IMR-90 (cell line): ENCODE results near the gene ETV6. TPM values are rescaled to one million over a fixed set of nuclear protein-coding genes. Genes with fewer than 3 reads are reported as not detected.

ENCODE experiments used
- ATAC-seq: fragments of 200-7000 bp; cut with Tn5 transposase; 2 replicates; pipeline ENCODE4 v1.9.1; 2020; ENCODE audit warnings: low read depth, mild to moderate bottlenecking, moderate library complexity
- BruUV-seq: library from RNA; stranded (reverse); fragments of 400-500 nt; replicated peaks from 2 replicates; lab custom pipeline; 2021; lab: Mats Ljungman, UMichigan
- CTCF ChIA-PET: fragments of 300-600 bp; formaldehyde crosslinking; extraction: SDS; loops from one replicate; lab custom pipeline; 2021; ENCODE audit warnings: antibody characterized with exemption; lab: Yijun Ruan, JAX
- POLR2A ChIA-PET: fragments of 300-600 bp; sonication (Branson Sonifier 250); formaldehyde crosslinking; loops from one replicate; lab custom pipeline; 2022; ENCODE audit warnings: antibody characterized with exemption; ENCODE audit not compliant: unreplicated experiment; lab: Charles Lee
- DNase-seq: peaks from one replicate; pipeline ENCODE4 v3.0.0; 2013
- H2AFZ ChIP-seq: replicated peaks from 2 replicates; pipeline ENCODE3; 2013; ENCODE audit warnings: low read length, mild to moderate bottlenecking; ENCODE audit not compliant: poor library complexity
- H2AK5ac ChIP-seq: 2 replicates; pipeline ENCODE4 v1.6.1; 2013; ENCODE audit warnings: low read depth, low read length, inconsistent platforms
- H2AK9ac ChIP-seq: replicated peaks from 2 replicates; pipeline ENCODE3; 2013; ENCODE audit warnings: mild to moderate bottlenecking, low read depth, low read length, moderate library complexity; ENCODE audit not compliant: poor library complexity
- H2BK120ac ChIP-seq: 2 replicates; pipeline ENCODE4 v1.6.1; 2013; ENCODE audit warnings: low read depth, low read length, inconsistent platforms
- H2BK15ac ChIP-seq: 3 replicates; pipeline ENCODE4 v1.6.1; 2013; ENCODE audit warnings: low read depth, low read length, inconsistent platforms
- H2BK20ac ChIP-seq: 2 replicates; pipeline ENCODE4 v1.6.1; 2013; ENCODE audit warnings: low read depth, mild to moderate bottlenecking, inconsistent platforms, low read length, moderate library complexity
- H2BK5ac ChIP-seq: 2 replicates; pipeline ENCODE4 v1.6.1; 2013; ENCODE audit warnings: mild to moderate bottlenecking, low read depth, low read length, inconsistent platforms; ENCODE audit not compliant: poor library complexity, severe bottlenecking
- H3K14ac ChIP-seq: replicated peaks from 2 replicates; pipeline ENCODE4 v1.6.1; 2013; ENCODE audit warnings: low read depth, low read length, inconsistent platforms
- H3K18ac ChIP-seq: 2 replicates; pipeline ENCODE4 v1.6.1; 2013; ENCODE audit warnings: low read depth, low read length, control low read depth
- H3K23ac ChIP-seq: 2 replicates; pipeline ENCODE4 v1.6.1; 2013; ENCODE audit warnings: low read depth, low read length, inconsistent platforms
- H3K27ac ChIP-seq: 2 replicates; pipeline ENCODE4 v1.5.1; 2013; ENCODE audit warnings: mild to moderate bottlenecking, control low read depth, low read length; ENCODE audit not compliant: insufficient read depth
- H3K27me3 ChIP-seq: 2 replicates; pipeline ENCODE4 v1.6.1; 2013; ENCODE audit warnings: low read length; ENCODE audit not compliant: control insufficient read depth, insufficient read depth
- H3K36me3 ChIP-seq: 2 replicates; pipeline ENCODE4 v1.6.1; 2013; ENCODE audit warnings: low read length, mixed read lengths; ENCODE audit not compliant: control insufficient read depth, insufficient read depth
- H3K4ac ChIP-seq: 2 replicates; pipeline ENCODE4 v1.6.1; 2013; ENCODE audit warnings: low read depth, low read length, inconsistent platforms
- H3K4me1 ChIP-seq: 2 replicates; pipeline ENCODE4 v1.6.1; 2013; ENCODE audit warnings: low read length, mixed read lengths; ENCODE audit not compliant: control insufficient read depth, insufficient read depth
- H3K4me2 ChIP-seq: 2 replicates; pipeline ENCODE4 v1.6.1; 2013; ENCODE audit warnings: low read depth, mild to moderate bottlenecking, control low read depth, low read length, moderate library complexity
- H3K4me3 ChIP-seq: 2 replicates; pipeline ENCODE4 v1.5.1; 2013; ENCODE audit warnings: low read depth, mild to moderate bottlenecking, control low read depth, low read length, moderate library complexity; ENCODE audit not compliant: insufficient read depth
- H3K56ac ChIP-seq: 2 replicates; pipeline ENCODE4 v1.6.1; 2013; ENCODE audit warnings: low read length, inconsistent platforms; ENCODE audit not compliant: insufficient read depth; ENCODE audit errors: extremely low read depth
- H3K79me1 ChIP-seq, 2 experiments: 2 replicates each; pipeline ENCODE4 v1.6.1; 2013; ENCODE audit warnings: low read length in 2 of 2, inconsistent platforms in 1 of 2, low read depth in 1 of 2
- H3K9ac ChIP-seq: 2 replicates; pipeline ENCODE4 v1.6.1; 2013; ENCODE audit warnings: low read depth, low read length, control low read depth
- H3K9me1 ChIP-seq: 2 replicates; pipeline ENCODE4 v1.6.1; 2013; ENCODE audit warnings: low read length, inconsistent platforms; ENCODE audit not compliant: insufficient read depth
- H3K9me3 ChIP-seq: 2 replicates; pipeline ENCODE4 v1.6.1; 2013; ENCODE audit warnings: low read length; ENCODE audit not compliant: control insufficient read depth, insufficient read depth
- H4K20me1 ChIP-seq: 2 replicates; pipeline ENCODE4 v1.6.1; 2013; ENCODE audit warnings: low read length, inconsistent platforms; ENCODE audit not compliant: insufficient read depth
- H4K5ac ChIP-seq: 2 replicates; pipeline ENCODE4 v1.6.1; 2013; ENCODE audit warnings: mild to moderate bottlenecking, low read depth, low read length, control low read depth
- H4K8ac ChIP-seq, 2 experiments: 2 replicates each; pipeline ENCODE4 v1.6.1; 2013; ENCODE audit warnings: low read depth in 2 of 2, low read length in 2 of 2, control low read depth in 1 of 2, inconsistent platforms in 1 of 2
- H4K91ac ChIP-seq: 2 replicates; pipeline ENCODE4 v1.6.1; 2013; ENCODE audit warnings: low read depth, low read length, inconsistent platforms; ENCODE audit not compliant: insufficient read depth
- BHLHE40 ChIP-seq: fragments of 150-350 bp; IDR thresholded peaks from 2 replicates; pipeline ENCODE4 v1.6.1; 2016; ENCODE audit warnings: mild to moderate bottlenecking, low read depth, low read length
- CEBPB ChIP-seq: IDR thresholded peaks from 2 replicates; pipeline ENCODE4 v1.6.1; 2012; ENCODE audit warnings: low read depth, low read length, improper control_type of control experiment
- CHD1 ChIP-seq: IDR thresholded peaks from 2 replicates; pipeline ENCODE4 v1.6.1; 2012; ENCODE audit warnings: low read depth, low read length, improper control_type of control experiment
- CTCF ChIP-seq: conservative IDR thresholded peaks from 2 replicates; pipeline ENCODE4 v1.5.1; 2012; ENCODE audit warnings: mild to moderate bottlenecking, low read depth, low read length, improper control_type of control experiment
- ELK1 ChIP-seq: fragments of 150-350 bp; IDR thresholded peaks from 2 replicates; pipeline ENCODE4 v1.6.1; 2016; ENCODE audit warnings: low read depth, mild to moderate bottlenecking, low read length, moderate library complexity, borderline replicate concordance
- FOS ChIP-seq: fragments of 150-350 bp; IDR thresholded peaks from 2 replicates; pipeline ENCODE4 v1.6.1; 2016; ENCODE audit warnings: low read depth, low read length
- MAFK ChIP-seq: IDR thresholded peaks from 2 replicates; pipeline ENCODE4 v1.6.1; 2012; ENCODE audit warnings: low read depth, low read length, improper control_type of control experiment
- MAZ ChIP-seq: IDR thresholded peaks from 2 replicates; pipeline ENCODE4 v1.6.1; 2012; ENCODE audit warnings: low read depth, mild to moderate bottlenecking, low read length, improper control_type of control experiment, moderate library complexity, borderline replicate concordance
- NFE2L2 ChIP-seq: fragments of 150-350 bp; IDR thresholded peaks from 2 replicates; pipeline ENCODE4 v1.6.1; 2016; ENCODE audit warnings: low read depth, mild to moderate bottlenecking, low read length
- RCOR1 ChIP-seq: IDR thresholded peaks from 2 replicates; pipeline ENCODE4 v1.6.1; 2012; ENCODE audit warnings: mild to moderate bottlenecking, low read length, improper control_type of control experiment; ENCODE audit not compliant: insufficient replicate concordance
- RFX5 ChIP-seq: IDR thresholded peaks from 2 replicates; pipeline ENCODE4 v1.8.0; 2012; ENCODE audit warnings: low read depth, mild to moderate bottlenecking, low read length, moderate library complexity
- SMC3 ChIP-seq: fragments of 150-350 bp; IDR thresholded peaks from 2 replicates; pipeline ENCODE4 v1.6.1; 2016; ENCODE audit warnings: low read depth, mild to moderate bottlenecking, antibody characterized with exemption, low read length, moderate library complexity
- WGBS, 2 experiments: methylation state at CpG; one replicate each; pipeline versions ENCODE4 v1.1.5 to v1.1.7; 2013; ENCODE audit warnings: missing lambda C conversion rate in 2 of 2; ENCODE audit not compliant: insufficient read length in 1 of 2; ENCODE audit errors: extremely low coverage in 2 of 2; 5-methylcytosine and 5-hydroxymethylcytosine counted together
- dilution Hi-C: fragments of 300-500 bp; cut with HindIII; formaldehyde crosslinking; loops from one replicate; pipeline ENCODE4 v1.14.3; 2018; ENCODE audit warnings: low sequenced_read_pairs; ENCODE audit not compliant: unreplicated experiment
- in situ Hi-C: fragments of 300-500 bp; cut with MboI; formaldehyde crosslinking; loops from 3 replicates; pipeline ENCODE4 v1.14.3; 2019; ENCODE audit warnings: low sequenced_read_pairs, inconsistent platforms, mixed read lengths
- intact Hi-C: fragments of 100-400 bp; cut with micrococcal nuclease; formaldehyde crosslinking; loops from 2 replicates; pipeline ENCODE4 v1.10.0; 2022
- polyA plus RNA-seq, 3 experiments: library from polyadenylated mRNA; depleted of rRNA; stranded (reverse); fragments of >200 nt; gene quantifications; 2 replicates each; pipeline ENCODE4 v1.2.3, GENCODE V29; 2012; ENCODE audit warnings: low replicate concordance in 1 of 3
- total RNA-seq: library from RNA; depleted of rRNA; stranded (reverse); fragments of >200 nt; gene quantifications from 2 replicates; pipeline ENCODE4 v1.2.3, GENCODE V29; 2012
- TF ChIP-seq, protein P1 (sequence below): fragments of 150-350 bp; IDR thresholded peaks from 2 replicates; pipeline ENCODE4 v1.6.1; 2017; ENCODE audit warnings: mild to moderate bottlenecking, antibody characterized with exemption, low read length, low read depth

The ETV6 gene
- total and polyA plus RNA-seq, 2 of the 4 experiments (the other 2 are of a cell fraction), result 8.4 to 9.9 TPM

- H3K14ac ChIP-seq, result no peak overlapping the region
- H3K4ac ChIP-seq, result no peak overlapping the region
- peaks cover 15 to 37% of the 10 kb centered on the region in 2 experiments; a peak in 3 of 4 replicates for H3K79me1 ChIP-seq
- dilution Hi-C loops, result no loop called here
- no peak overlapping the region for H3K23ac ChIP-seq
- no peaks in the 10 kb centered on the region for H3K27me3 ChIP-seq
- no peak overlapping the region for H3K4me3 ChIP-seq
- no peak overlapping the region for H2BK20ac ChIP-seq
- 90% methylated on average over 2 of the region's 12 CpGs; no CpG with 5 or more reads in 1 of the 2 experiments for WGBS, 2 experiments
- CTCF ChIA-PET, result no interaction called here
- POLR2A ChIA-PET, result no interaction called here
- H3K4me1 ChIP-seq, result peaks cover 2% of the 10 kb centered on the region; the same call in 1 of the 2 replicates
- in situ Hi-C loops, result no loop called here
- H2BK15ac ChIP-seq, result no peak overlapping the region
- H2AK9ac ChIP-seq, result no peak overlapping the region
- no peaks in the 10 kb centered on the region for H3K9me3 ChIP-seq
- H2AK5ac ChIP-seq, result no peak overlapping the region
- H4K20me1 ChIP-seq, result no peaks in the 10 kb centered on the region
- ATAC-seq, result no peak
- no peak overlapping the region for H2BK120ac ChIP-seq
- no peak overlapping the region for H3K9ac ChIP-seq
- DNase-seq, result no peak
- H3K9me1 ChIP-seq, result peaks cover 24% of the 10 kb centered on the region
- no peak overlapping the region for H4K8ac ChIP-seq
- H4K5ac ChIP-seq, result no peak overlapping the region
- H3K27ac ChIP-seq, result no peak overlapping the region
- intact Hi-C loops, result no loop called here
- no peak overlapping the region for H2BK5ac ChIP-seq
- H3K4me2 ChIP-seq, result no peak overlapping the region
- no peak overlapping the region for H2AFZ ChIP-seq
- no peak overlapping the region for H3K18ac ChIP-seq
- peaks cover 29% of the 10 kb centered on the region for H3K36me3 ChIP-seq
- H4K91ac ChIP-seq, result no peak overlapping the region
- TF ChIP-seq CEBPB, result no peak
- TF ChIP-seq SMC3, result no peak
- no peak for TF ChIP-seq MAZ
- no peak for TF ChIP-seq BHLHE40
- no peak for TF ChIP-seq CHD1
- TF ChIP-seq MAFK, result no peak
- TF ChIP-seq RCOR1, result no peak
- TF ChIP-seq, protein P1, sequence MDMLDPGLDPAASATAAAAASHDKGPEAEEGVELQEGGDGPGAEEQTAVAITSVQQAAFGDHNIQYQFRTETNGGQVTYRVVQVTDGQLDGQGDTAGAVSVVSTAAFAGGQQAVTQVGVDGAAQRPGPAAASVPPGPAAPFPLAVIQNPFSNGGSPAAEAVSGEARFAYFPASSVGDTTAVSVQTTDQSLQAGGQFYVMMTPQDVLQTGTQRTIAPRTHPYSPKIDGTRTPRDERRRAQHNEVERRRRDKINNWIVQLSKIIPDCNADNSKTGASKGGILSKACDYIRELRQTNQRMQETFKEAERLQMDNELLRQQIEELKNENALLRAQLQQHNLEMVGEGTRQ, result no peak
- TF ChIP-seq RFX5, result no peak
- TF ChIP-seq NFE2L2, result no peak
- TF ChIP-seq ELK1, result no peak
- no peak for TF ChIP-seq CTCF
- no peak for TF ChIP-seq FOS
- H3K56ac ChIP-seq, result no peak overlapping the region
- no TSS peak for BruUV-seq
Observed at GRCh38 chr12:11853126-11853525, 203.7 kb downstream of the ETV6 start.
